ENCODE measurements around the gene NACC2. TPM values are rescaled to one million over a fixed set of nuclear protein-coding genes. Genes with fewer than 3 reads are reported as not detected.
A peak's percentile ranks its signal among the peaks of the same experiment; 100 is the strongest.

NACC2 gene
- total and polyA plus RNA-seq, 10 of the 15 experiments (the other 5 are each of a cell fraction or from before 2014, with no cell fraction given): 0.66 to 14.7 (median 3.5) TPM

DNA sequence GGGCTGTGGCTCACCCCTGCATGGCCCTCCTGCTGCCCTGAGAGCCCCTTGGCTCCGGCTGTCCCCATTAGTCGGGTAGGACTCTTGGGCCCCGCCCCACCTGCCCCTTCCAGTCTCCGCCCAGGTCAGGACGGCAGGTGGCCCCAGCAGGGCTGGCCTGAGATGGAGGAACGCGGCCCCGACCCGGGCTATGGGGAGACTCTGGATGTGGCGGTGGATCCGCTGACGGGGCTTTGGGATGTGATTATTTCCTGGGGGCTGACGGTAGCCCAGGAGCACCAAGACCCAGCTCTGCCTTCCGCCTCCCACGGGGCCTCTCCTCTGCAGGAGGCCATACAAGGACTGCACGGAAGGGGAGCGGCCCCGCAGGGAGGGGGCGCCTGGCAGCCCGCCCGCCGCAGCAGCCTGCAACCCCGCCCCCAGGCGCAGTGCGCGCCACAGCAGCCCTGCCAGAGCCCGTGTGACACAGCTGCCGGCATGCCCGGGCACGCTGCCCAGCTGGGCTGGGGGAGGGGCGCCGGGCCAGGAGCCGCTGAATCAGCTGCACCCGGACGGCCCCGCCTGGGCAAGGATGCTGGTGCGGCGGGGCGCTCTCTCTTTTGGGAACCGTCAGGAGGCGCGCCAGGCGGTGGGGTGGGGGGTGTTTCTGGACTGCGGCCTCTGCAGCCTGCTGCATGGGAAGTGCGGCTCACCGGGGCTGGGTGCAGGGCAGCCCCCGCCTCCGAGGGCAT is 14.4 kb upstream of the NACC2 start (continued):
- TF ChIP-seq ZNF274 (IDR thresholded peaks at IDR 0.05; ENCODE audit: insufficient read depth, insufficient read length) (no peak), CHD4 (IDR thresholded peaks at IDR 0.05) (no peak), ZNF207 (IDR thresholded peaks at IDR 0.05; ENCODE audit: borderline replicate concordance) (peak; percentile 80), YY1 (IDR thresholded peaks at IDR 0.05; ENCODE audit: low read depth, low read length) (no peak), CREM (IDR thresholded peaks at IDR 0.05; ENCODE audit: low read depth) (0 out of 2 replicates have a peak, but pooled peaks have one; percentile 31), SRF (IDR thresholded peaks at IDR 0.05; ENCODE audit: low read depth in 2 of 2, low read length in 2 of 2) (peak in 1 of 2 experiments; percentile 99; a peak in 2 of 4 replicates), GATAD2B (conservative IDR thresholded peaks at IDR 0.05; ENCODE audit: low read depth) (peak; percentile 98), CUX1 (IDR thresholded peaks at IDR 0.05; ENCODE audit: insufficient replicate concordance, low read depth, low read length) (peak; percentile 68), NR2C1 (IDR thresholded peaks at IDR 0.05) (peak; percentile 51), PAX8 (IDR thresholded peaks at IDR 0.05) (no peak), BHLHE40 (IDR thresholded peaks at IDR 0.05; ENCODE audit: borderline replicate concordance in 1 of 2, low read depth in 2 of 2, low read length in 1 of 2) (peak; percentile 90 to 98; a peak in 3 of 4 replicates), TCF7 (IDR thresholded peaks at IDR 0.05; ENCODE audit: borderline replicate concordance) (no peak), NFYB (IDR thresholded peaks at IDR 0.05; ENCODE audit: insufficient read depth, low read depth, low read length) (0 out of 2 replicates have a peak, but pooled peaks have one; percentile 17), RFX5 (IDR thresholded peaks at IDR 0.05; ENCODE audit: low read depth, low read length) (0 out of 2 replicates have a peak, but pooled peaks have one; percentile 47), CBX3 (IDR thresholded peaks at IDR 0.05; ENCODE audit: borderline replicate concordance, low read depth) (no peak), SMARCA5 (IDR thresholded peaks at IDR 0.05) (peak; percentile 94), JUND (IDR thresholded peaks at IDR 0.05; ENCODE audit: low read depth, low read length) (0 out of 2 replicates have a peak, but pooled peaks have one; percentile 8), SIN3A (IDR thresholded peaks at IDR 0.05; ENCODE audit: low read depth, low read length) (peak; percentile 91), SP1 (IDR thresholded peaks at IDR 0.05; ENCODE audit: low read depth, low read length) (peak; percentile 74), EGR1 (IDR thresholded peaks at IDR 0.05; ENCODE audit: borderline replicate concordance in 1 of 2, low read depth in 2 of 2, low read length in 2 of 2) (peak in 1 of 2 experiments; percentile 62; a peak in 1 of 3 replicates), SMAD1 (IDR thresholded peaks at IDR 0.05; ENCODE audit: low read depth, partially characterized antibody) (no peak), TCF12 (IDR thresholded peaks at IDR 0.05; ENCODE audit: low read depth, low read length) (peak; percentile 99), IKZF2 (IDR thresholded peaks at IDR 0.05) (peak in 1 of 2 experiments; percentile 58; a peak in 3 of 4 replicates), CHD1 (IDR thresholded peaks at IDR 0.05; ENCODE audit: low read depth, low read length) (peak; percentile 95)
- TF ChIP-seq, protein P1, sequence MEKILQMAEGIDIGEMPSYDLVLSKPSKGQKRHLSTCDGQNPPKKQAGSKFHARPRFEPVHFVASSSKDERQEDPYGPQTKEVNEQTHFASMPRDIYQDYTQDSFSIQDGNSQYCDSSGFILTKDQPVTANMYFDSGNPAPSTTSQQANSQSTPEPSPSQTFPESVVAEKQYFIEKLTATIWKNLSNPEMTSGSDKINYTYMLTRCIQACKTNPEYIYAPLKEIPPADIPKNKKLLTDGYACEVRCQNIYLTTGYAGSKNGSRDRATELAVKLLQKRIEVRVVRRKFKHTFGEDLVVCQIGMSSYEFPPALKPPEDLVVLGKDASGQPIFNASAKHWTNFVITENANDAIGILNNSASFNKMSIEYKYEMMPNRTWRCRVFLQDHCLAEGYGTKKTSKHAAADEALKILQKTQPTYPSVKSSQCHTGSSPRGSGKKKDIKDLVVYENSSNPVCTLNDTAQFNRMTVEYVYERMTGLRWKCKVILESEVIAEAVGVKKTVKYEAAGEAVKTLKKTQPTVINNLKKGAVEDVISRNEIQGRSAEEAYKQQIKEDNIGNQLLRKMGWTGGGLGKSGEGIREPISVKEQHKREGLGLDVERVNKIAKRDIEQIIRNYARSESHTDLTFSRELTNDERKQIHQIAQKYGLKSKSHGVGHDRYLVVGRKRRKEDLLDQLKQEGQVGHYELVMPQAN (conservative IDR thresholded peaks at IDR 0.05): peak; percentile 96

Measured in GM12878 (cell line).